Activated CD8-positive, alpha-beta T cell treated with anti-CD3 and anti-CD28 coated beads for 36 hours (primary cell): ENCODE measurements around the gene HACD2. TPM values are rescaled to one million over a fixed set of nuclear protein-coding genes. Genes with fewer than 3 reads are reported as not detected.

Experiments
- ATAC-seq: fragments of 200-7000 bp; cut with Tn5 transposase; one replicate; pipeline ENCODE4 v1.10.0; 2021; ENCODE audit warnings: mild to moderate bottlenecking, moderate library complexity
- CTCF ChIA-PET: fragments of 350-600 bp; sonication (Branson Sonifier 250); formaldehyde crosslinking; loops from one replicate; lab custom pipeline; 2021; ENCODE audit warnings: antibody characterized with exemption; lab: Charles Lee
- POLR2A ChIA-PET: fragments of 350-600 bp; sonication (Branson Sonifier 250); formaldehyde crosslinking; loops from one replicate; lab custom pipeline; 2021; ENCODE audit warnings: antibody characterized with exemption; lab: Charles Lee
- DNase-seq: peaks from one replicate; pipeline ENCODE4 v3.0.0-alpha.2; 2020
- H3K27ac Mint-ChIP-seq: one replicate; pipeline ENCODE4 v1.8.0; 2021; ENCODE audit warnings: mild to moderate bottlenecking, mixed read lengths
- H3K27me3 Mint-ChIP-seq: one replicate; pipeline ENCODE4 v1.8.0; 2021; ENCODE audit warnings: mixed read lengths
- H3K36me3 Mint-ChIP-seq: one replicate; pipeline ENCODE4 v1.8.0; 2021; ENCODE audit warnings: low read depth, mixed read lengths
- H3K4me1 Mint-ChIP-seq: one replicate; pipeline ENCODE4 v1.8.0; 2021; ENCODE audit warnings: low read depth, mixed read lengths
- H3K4me3 Mint-ChIP-seq: one replicate; pipeline ENCODE4 v1.8.0; 2021; ENCODE audit warnings: mild to moderate bottlenecking, moderate library complexity, mixed read lengths
- H3K9me3 Mint-ChIP-seq: one replicate; pipeline ENCODE4 v1.8.0; 2021; ENCODE audit warnings: mixed read lengths
- CTCF ChIP-seq: fragments of 200-600 bp; IDR thresholded peaks from one replicate; pipeline ENCODE4 v1.8.0; 2022; ENCODE audit warnings: antibody characterized with exemption, mild to moderate bottlenecking
- intact Hi-C: fragments of 100-400 bp; cut with micrococcal nuclease; formaldehyde crosslinking; loops from one replicate; pipeline ENCODE4 v1.10.0; 2022
- total RNA-seq, 2 experiments: library from RNA; stranded (reverse); gene quantifications; one replicate each; pipeline ENCODE4 v1.2.3, GENCODE V29; 2021

HACD2 gene
- total RNA-seq, 2 experiments from 2014 or later = 25.1 to 26.9 TPM

GRCh38 chr3:123508178-123508577 is 76.7 kb downstream of the HACD2 start:
- CTCF ChIA-PET = interaction anchor here (1.0 kb wide), 1 partner anchor 19 kb away, joined by 3 read pairs; no protein-coding TSS in a partner anchor
- ATAC-seq = no peak
- no peak overlapping the region for H3K27ac Mint-ChIP-seq
- no peak overlapping the region for H3K4me3 Mint-ChIP-seq
- no peaks in the 10 kb centered on the region for H3K9me3 Mint-ChIP-seq
- POLR2A ChIA-PET = no interaction called here
- intact Hi-C loops = no loop called here
- TF ChIP-seq CTCF = no peak
- DNase-seq = no peak
- H3K27me3 Mint-ChIP-seq = no peaks in the 10 kb centered on the region
- peaks cover 18% of the 10 kb centered on the region for H3K36me3 Mint-ChIP-seq
- H3K4me1 Mint-ChIP-seq = no peaks in the 10 kb centered on the region

- intact Hi-C loops = no loop called here
- Mint-ChIP-seq H3K4me3 (no peak overlapping the region), H3K36me3 (peaks cover 7% of the 10 kb centered on the region), H3K27me3 (no peaks in the 10 kb centered on the region), H3K4me1 (no peaks in the 10 kb centered on the region), H3K9me3 (no peaks in the 10 kb centered on the region), H3K27ac (no peak overlapping the region)
- no peak for DNase-seq
- CTCF ChIA-PET = interaction anchor here (2.1 kb wide), 1 partner anchor 17 kb away, joined by 6 read pairs; no protein-coding TSS in a partner anchor
- POLR2A ChIA-PET = no interaction called here
- no peak for TF ChIP-seq CTCF
- ATAC-seq = no peak
Observed at GRCh38 chr3:123505820-123506219, 79.0 kb downstream of the HACD2 start.

- ATAC-seq = no peak
Observed at GRCh38 chr3:123503203-123503602, 81.7 kb downstream of the HACD2 start.

GRCh38 chr3:123499322-123499721 is 85.5 kb downstream of the HACD2 start:
- DNase-seq (no peak), ATAC-seq (no peak)
- no peak for TF ChIP-seq CTCF
- H3K9me3 Mint-ChIP-seq = no peaks in the 10 kb centered on the region
- H3K27me3 Mint-ChIP-seq = no peaks in the 10 kb centered on the region
- intact Hi-C loops = no loop called here
- H3K27ac Mint-ChIP-seq = no peak overlapping the region
- CTCF ChIA-PET = no interaction called here
- no peaks in the 10 kb centered on the region for H3K4me1 Mint-ChIP-seq
- POLR2A ChIA-PET = no interaction called here
- H3K4me3 Mint-ChIP-seq = no peak overlapping the region
- H3K36me3 Mint-ChIP-seq = peaks cover 18% of the 10 kb centered on the region

More at GRCh38 chr3:123503203-123503602, 81.7 kb downstream of the HACD2 start:
- no peak for TF ChIP-seq CTCF
- Mint-ChIP-seq H3K9me3 (no peaks in the 10 kb centered on the region), H3K27ac (no peak overlapping the region), H3K36me3 (peaks cover 16% of the 10 kb centered on the region), H3K27me3 (no peaks in the 10 kb centered on the region), H3K4me3 (no peak overlapping the region), H3K4me1 (no peaks in the 10 kb centered on the region)
- POLR2A ChIA-PET = no interaction called here
- CTCF ChIA-PET = interaction anchor here (1.4 to 1.5 kb wide), 2 partner anchors 19 to 55 kb away, joined by 5 to 7 read pairs; no protein-coding TSS in a partner anchor
- DNase-seq = no peak
- intact Hi-C loops = no loop called here

- POLR2A ChIA-PET = no interaction called here
- Mint-ChIP-seq H3K36me3 (peaks cover 18% of the 10 kb centered on the region), H3K9me3 (no peaks in the 10 kb centered on the region), H3K27ac (no peak overlapping the region), H3K4me1 (no peaks in the 10 kb centered on the region), H3K27me3 (no peaks in the 10 kb centered on the region), H3K4me3 (no peak overlapping the region)
- ATAC-seq (no peak), DNase-seq (no peak)
- intact Hi-C loops = no loop called here
- TF ChIP-seq CTCF = no peak
- CTCF ChIA-PET = interaction anchor here (1.7 kb wide), 1 partner anchor 9 kb away, joined by 7 read pairs; no protein-coding TSS in a partner anchor
Observed at GRCh38 chr3:123498761-123499160, 86.1 kb downstream of the HACD2 start.
